K562 (cell line): ENCODE results near the gene NRCAM.

Source experiments
- CTCF ChIP-seq, 3 experiments: IDR thresholded peaks in 2 of 3; conservative IDR thresholded peaks in 1 of 3; 2 replicates each; pipeline ENCODE4 v1.5.1; 2011 to 2012; ENCODE audit warnings: low read length in 3 of 3, mild to moderate bottlenecking in 3 of 3, control low read depth in 2 of 3, improper control_type of control experiment in 1 of 3, inconsistent platforms in 1 of 3, low read depth in 1 of 3, mixed read lengths in 1 of 3, moderate library complexity in 1 of 3; ENCODE audit not compliant: insufficient read depth in 2 of 3
- MBD1 ChIP-seq: fragments of 250-450 bp; sonication (Bioruptor Pico); IDR thresholded peaks from 2 replicates; pipeline ENCODE4 v1.8.0; 2022; ENCODE audit warnings: inconsistent platforms
- SRSF9 ChIP-seq: fragments of 200-400 bp; formaldehyde crosslinking; IDR thresholded peaks from 2 replicates; pipeline ENCODE4 v1.6.1; 2017; ENCODE audit warnings: low read depth, low read length, borderline replicate concordance

GRCh38 chr7:108120196-108120595, 336.0 kb downstream of the NRCAM start:
- TF ChIP-seq SRSF9 (no peak), CTCF (IDR thresholded peaks at IDR 0.05 in 2 of 3, conservative IDR thresholded peaks at IDR 0.05 in 1 of 3; ENCODE audit: insufficient read depth in 2 of 3, low read depth in 1 of 3, low read length in 3 of 3) (no peak), MBD1 (CRISPR knock-in tag) (no peak)
